PC-9 (cell line): Measurements from ENCODE around the gene NSMCE4A. TPM values are rescaled to one million over a fixed set of nuclear protein-coding genes. Genes with fewer than 3 reads are reported as not detected.

Experiments used
- BruUV-seq: library from RNA; stranded (reverse); fragments of 400-500 nt; replicated peaks from 2 replicates; lab custom pipeline; 2021; lab: Mats Ljungman, UMichigan
- CTCF ChIA-PET: fragments of 300-600 bp; sonication (Branson Sonifier 250); formaldehyde crosslinking; loops from one replicate; lab custom pipeline; 2022; ENCODE audit warnings: antibody characterized with exemption; lab: Charles Lee
- POLR2A ChIA-PET: fragments of 300-600 bp; sonication (Branson Sonifier 250); formaldehyde crosslinking; loops from one replicate; lab custom pipeline; 2022; ENCODE audit warnings: antibody characterized with exemption; ENCODE audit not compliant: unreplicated experiment; lab: Charles Lee
- DNase-seq, 2 experiments: peaks; one replicate each; pipeline versions ENCODE4 v3.0.0 to v3.0.0-alpha.2; 2015 to 2022; ENCODE audit warnings: mixed read lengths in 1 of 2
- H2AFZ ChIP-seq: fragments of 200-600 bp; sonication (generic); 2 replicates; pipeline ENCODE4 v1.8.1; 2017; ENCODE audit warnings: antibody characterized with exemption
- H3F3A ChIP-seq: fragments of 200-600 bp; sonication (generic); 2 replicates; pipeline ENCODE4 v1.8.1; 2017; ENCODE audit warnings: antibody characterized with exemption, mild to moderate bottlenecking, low read depth; ENCODE audit not compliant: insufficient read depth
- H3K27ac ChIP-seq: fragments of 200-600 bp; sonication (generic); 2 replicates; pipeline ENCODE4 v1.6.1; 2016; ENCODE audit warnings: mixed run types
- H3K27me3 ChIP-seq: fragments of 200-600 bp; sonication (generic); 2 replicates; pipeline ENCODE4 v1.6.1; 2016; ENCODE audit warnings: low read depth, mixed run types; ENCODE audit not compliant: insufficient read depth
- H3K36me3 ChIP-seq: fragments of 200-600 bp; sonication (generic); 2 replicates; pipeline ENCODE4 v1.6.1; 2016; ENCODE audit warnings: low read depth, mixed run types
- H3K4me1 ChIP-seq: fragments of 200-600 bp; sonication (generic); replicated peaks from 2 replicates; pipeline ENCODE4 v1.6.1; 2016; ENCODE audit warnings: mixed run types; ENCODE audit not compliant: insufficient read depth
- H3K4me2 ChIP-seq: fragments of 200-600 bp; sonication (generic); 2 replicates; pipeline ENCODE4 v1.6.1; 2017; ENCODE audit warnings: mixed run types
- H3K4me3 ChIP-seq: fragments of 200-600 bp; sonication (generic); 2 replicates; pipeline ENCODE4 v1.6.1; 2016; ENCODE audit warnings: mixed run types
- H3K79me2 ChIP-seq: fragments of 200-600 bp; sonication (generic); 2 replicates; pipeline ENCODE4 v1.6.1; 2017; ENCODE audit warnings: low read depth, mixed run types
- H3K9me2 ChIP-seq: fragments of 200-600 bp; sonication (generic); 2 replicates; pipeline ENCODE4 v1.8.1; 2017; ENCODE audit warnings: mild to moderate bottlenecking; ENCODE audit not compliant: insufficient read depth
- H3K9me3 ChIP-seq: fragments of 200-600 bp; sonication (generic); 2 replicates; pipeline ENCODE4 v1.8.1; 2016; ENCODE audit warnings: low read depth; ENCODE audit not compliant: insufficient read depth
- H4K20me1 ChIP-seq: fragments of 200-600 bp; sonication (generic); 2 replicates; pipeline ENCODE4 v1.8.1; 2017; ENCODE audit not compliant: insufficient read depth
- CTCF ChIP-seq: fragments of 200-600 bp; sonication (generic); conservative IDR thresholded peaks from 2 replicates; pipeline ENCODE4 v1.6.1; 2017; ENCODE audit warnings: mixed run types, antibody characterized with exemption, mild to moderate bottlenecking, moderate library complexity
- EZH2 ChIP-seq: fragments of 200-600 bp; sonication (generic); IDR thresholded peaks from 2 replicates; pipeline ENCODE4 v1.8.0; 2017; ENCODE audit warnings: antibody characterized with exemption, low read depth
- intact Hi-C: fragments of 100-400 bp; cut with micrococcal nuclease; formaldehyde crosslinking; loops from one replicate; pipeline ENCODE4 v1.10.0; 2022; ENCODE audit not compliant: unreplicated experiment
- total RNA-seq: library from RNA; stranded (reverse); gene quantifications from 2 replicates; pipeline ENCODE4 v1.2.3, GENCODE V29; 2021

NSMCE4A gene
- total RNA-seq, 1 experiment from 2014 or later, result 26.8 TPM

GRCh38 chr10:122021828-122022227 lies 46.8 kb upstream of the NSMCE4A start:
- no peaks in the 10 kb centered on the region for H3K9me3 ChIP-seq
- H2AFZ ChIP-seq, result no peak overlapping the region
- H3K4me3 ChIP-seq, result no peak overlapping the region
- BruUV-seq, result no TSS peak
- no peaks in the 10 kb centered on the region for H4K20me1 ChIP-seq
- DNase-seq, result no peak
- TF ChIP-seq EZH2 (no peak), CTCF (no peak)
- H3K4me1 ChIP-seq, result peaks cover 8% of the 10 kb centered on the region
- ChIA-PET POLR2A (no interaction called here), CTCF (no interaction called here)
- peaks cover 12% of the 10 kb centered on the region for H3F3A ChIP-seq
- H3K79me2 ChIP-seq, result no peaks in the 10 kb centered on the region
- no peak overlapping the region for H3K27ac ChIP-seq
- intact Hi-C loops, result no loop called here
- H3K4me2 ChIP-seq, result no peak overlapping the region
- H3K36me3 ChIP-seq, result no peaks in the 10 kb centered on the region
- H3K27me3 ChIP-seq, result no peaks in the 10 kb centered on the region
- H3K9me2 ChIP-seq, result no peaks in the 10 kb centered on the region

- DNase-seq, result no peak
- Histone ChIP-seq H3K36me3 (no peaks in the 10 kb centered on the region), H2AFZ (no peak overlapping the region), H3K4me1 (peaks cover 8% of the 10 kb centered on the region), H3F3A (peaks cover 12% of the 10 kb centered on the region), H4K20me1 (no peaks in the 10 kb centered on the region), H3K27ac (no peak overlapping the region), H3K4me3 (no peak overlapping the region), H3K9me3 (no peaks in the 10 kb centered on the region), H3K79me2 (no peaks in the 10 kb centered on the region), H3K27me3 (no peaks in the 10 kb centered on the region), H3K9me2 (no peaks in the 10 kb centered on the region), H3K4me2 (no peak overlapping the region)
- TF ChIP-seq EZH2, result no peak
- no peak for TF ChIP-seq CTCF
- BruUV-seq, result no TSS peak
- intact Hi-C loops, result no loop called here
- ChIA-PET CTCF (no interaction called here), POLR2A (interaction anchor here (0.6 kb wide), 1 partner anchor 42 kb away, joined by 3 read pairs; no protein-coding TSS in a partner anchor)
These were observed 46.4 kb upstream of the NSMCE4A start for GRCh38 chr10:122021379-122021778.

- Histone ChIP-seq H3K79me2 (no peaks in the 10 kb centered on the region), H3K4me2 (peak overlapping the region; percentile 93), H3K36me3 (no peaks in the 10 kb centered on the region), H3K27ac (peak overlapping the region; percentile 90), H3F3A (peaks cover 12% of the 10 kb centered on the region), H3K4me1 (peaks cover 8% of the 10 kb centered on the region), H3K9me3 (no peaks in the 10 kb centered on the region), H2AFZ (no peak overlapping the region), H3K27me3 (no peaks in the 10 kb centered on the region), H3K4me3 (peak overlapping the region; percentile 75; the same call in 1 of the 2 replicates), H4K20me1 (no peaks in the 10 kb centered on the region), H3K9me2 (no peaks in the 10 kb centered on the region)
- no TSS peak for BruUV-seq
- intact Hi-C loops, result no loop called here
- DNase-seq, result no peak
- TF ChIP-seq EZH2 (no peak), CTCF (no peak)
- POLR2A ChIA-PET, result interaction anchor here (0.6 kb wide), 1 partner anchor 14 kb away, joined by 3 read pairs; no protein-coding TSS in a partner anchor
- CTCF ChIA-PET, result no interaction called here
These were observed 45.2 kb upstream of the NSMCE4A start for GRCh38 chr10:122020226-122020625.
